Transverse colon (tissue), 4 donors: ENCODE measurements around the gene EMX2. TPM values are rescaled to one million over a fixed set of nuclear protein-coding genes. Genes with fewer than 3 reads are reported as not detected.

Source experiments
- DNase-seq: peaks from one replicate; pipeline ENCODE4 v3.0.0-alpha.2; 2019
- H3K27ac ChIP-seq, 4 donors: fragments of 200-600 bp; sonication (generic); 2 replicates each; pipeline ENCODE4 v1.5.1; 2016 to 2018; ENCODE audit warnings: inconsistent platforms in 4 of 4
- H3K27me3 ChIP-seq: fragments of 200-600 bp; sonication (generic); 2 replicates; pipeline ENCODE4 v1.5.1; 2017; ENCODE audit warnings: inconsistent platforms
- H3K36me3 ChIP-seq, 4 donors: fragments of 200-600 bp; sonication (generic); 2 replicates each; pipeline ENCODE4 v1.5.1; 2017 to 2019; ENCODE audit warnings: inconsistent platforms in 4 of 4
- H3K4me1 ChIP-seq, 4 donors: fragments of 200-600 bp; sonication (generic); 2 replicates each; pipeline ENCODE4 v1.5.1; 2017 to 2020; ENCODE audit warnings: inconsistent platforms in 4 of 4
- H3K4me3 ChIP-seq, 4 donors: fragments of 200-600 bp; sonication (generic); 1 replicate in 1 of 4; 2 replicates in 3 of 4; pipeline versions ENCODE4 v1.5.1 to v1.6.1; 2017 to 2019; ENCODE audit warnings: inconsistent platforms in 4 of 4
- H3K9me3 ChIP-seq, 2 donors: fragments of 200-600 bp; sonication (generic); 2 replicates each; pipeline ENCODE4 v1.5.1; 2017 to 2019; ENCODE audit warnings: inconsistent platforms in 2 of 2
- CTCF ChIP-seq, 5 experiments: fragments of 200-600 bp in 3 of 5; fragments of 450-650 bp in 2 of 5; sonication (generic) in 3 of 5; IDR thresholded peaks; 1 replicate in 2 of 5; 2 replicates in 3 of 5; pipeline ENCODE4 v1.5.1; 2016 to 2017; ENCODE audit warnings: antibody characterized with exemption in 5 of 5, inconsistent platforms in 3 of 5, mild to moderate bottlenecking in 2 of 5, moderate library complexity in 1 of 5
- EP300 ChIP-seq: sonication (generic); formaldehyde crosslinking; IDR thresholded peaks from one replicate; pipeline ENCODE4 v1.6.1; 2017; ENCODE audit warnings: antibody characterized with exemption, low read depth
- POLR2A ChIP-seq: fragments of 450-650 bp; IDR thresholded peaks from one replicate; pipeline ENCODE4 v1.6.1; 2016; ENCODE audit warnings: antibody characterized with exemption, mild to moderate bottlenecking, moderate library complexity
- POLR2AphosphoS5 ChIP-seq, 3 donors: sonication (generic); formaldehyde crosslinking; IDR thresholded peaks; one replicate each; pipeline ENCODE4 v1.6.1; 2016; ENCODE audit warnings: antibody characterized with exemption in 3 of 3
- WGBS, 2 donors: methylation state at CpG; one replicate each; pipeline ENCODE4 v1.1.5; 2018; ENCODE audit warnings: low coverage in 1 of 2; 5-methylcytosine and 5-hydroxymethylcytosine counted together
- in situ Hi-C, 4 donors: fragments of 200-750 bp; cut with MboI; loops; one replicate each; pipeline versions ENCODE4 v1.15.0 to v1.15.1; 2017; ENCODE audit warnings: low sequenced_read_pairs in 3 of 4, low pct_ligation_motif_present in 1 of 4, low pct_unique_long_range_greater_than_20kb in 1 of 4
- intact Hi-C: fragments of 100-400 bp; cut with DNase I; formaldehyde crosslinking; loops from one replicate; pipeline ENCODE4 v1.15.1; 2023; ENCODE audit warnings: low total_unique reads
- total RNA-seq, 4 donors: library from RNA; depleted of rRNA; stranded (reverse); fragments of >200 nt; gene quantifications; one replicate each; pipeline ENCODE4 v1.1.0, GENCODE V29; 2016

EMX2 gene
- total RNA-seq, 4 donors from 2014 or later = 0.95 TPM; not detected in 3

DNA sequence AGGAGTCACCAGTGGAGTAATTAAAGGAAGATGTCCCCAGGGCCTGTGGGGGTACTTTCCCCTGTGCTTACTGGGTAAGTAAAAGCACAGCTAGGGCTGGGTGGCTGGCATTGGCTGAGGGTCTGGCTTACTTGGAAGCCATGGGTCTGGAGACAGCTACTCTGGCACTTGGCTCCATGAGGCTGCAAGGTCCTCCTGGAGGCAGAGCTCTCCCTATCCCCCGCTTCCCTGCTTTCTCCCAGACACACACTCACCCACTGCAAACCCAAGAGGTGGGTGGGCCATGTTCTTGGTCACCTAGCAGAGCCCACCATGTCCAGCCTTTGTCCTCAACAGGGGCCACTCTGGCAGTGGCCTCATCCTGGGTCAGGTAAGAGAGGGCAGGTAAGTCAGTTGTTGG lies 13.3 kb downstream of the EMX2 start:
- H3K27me3 ChIP-seq = peaks cover 67% of the 10 kb centered on the region
- no peak for TF ChIP-seq POLR2AphosphoS5 (IDR thresholded peaks at IDR 0.05)
- TF ChIP-seq CTCF (IDR thresholded peaks at IDR 0.05) = no peak
- TF ChIP-seq POLR2A = no peak
- no peak for TF ChIP-seq EP300
- DNase-seq = no peak
- intact Hi-C loops = no loop called here
- no peaks in the 10 kb centered on the region for H3K36me3 ChIP-seq
- H3K4me1 ChIP-seq = peaks cover 0 to 6% (median 5%) of the 10 kb centered on the region in 4 donors
- in situ Hi-C loops = no loop called here
- H3K9me3 ChIP-seq = no peaks in the 10 kb centered on the region
- no peak overlapping the region for H3K4me3 ChIP-seq
- 58% methylated on average over 1 of the region's 1 CpG; no CpG with 5 or more reads in 1 of the 2 donors for WGBS, 2 donors
- no peak overlapping the region for H3K27ac ChIP-seq

- H3K27ac ChIP-seq = no peak overlapping the region
- peaks cover 67% of the 10 kb centered on the region for H3K27me3 ChIP-seq
- peaks cover 0 to 6% (median 5%) of the 10 kb centered on the region in 4 donors for H3K4me1 ChIP-seq
- intact Hi-C loops = no loop called here
- H3K4me3 ChIP-seq = no peak overlapping the region
- in situ Hi-C loops = no loop called here
- H3K9me3 ChIP-seq = no peaks in the 10 kb centered on the region
- no peak for DNase-seq
- TF ChIP-seq POLR2AphosphoS5 (IDR thresholded peaks at IDR 0.05) (no peak), EP300 (no peak), CTCF (IDR thresholded peaks at IDR 0.05) (no peak)
- no peaks in the 10 kb centered on the region for H3K36me3 ChIP-seq
- WGBS, 2 donors = 81% methylated on average over 5 of the region's 5 CpGs; no CpG with 5 or more reads in 1 of the 2 donors
These were observed 13.8 kb downstream of the EMX2 start for GRCh38 chr10:117556356-117556755.

- intact Hi-C loops = no loop called here
- no peaks in the 10 kb centered on the region for H3K36me3 ChIP-seq
- no peak overlapping the region for H3K27ac ChIP-seq
- no peak overlapping the region for H3K4me3 ChIP-seq
- DNase-seq = no peak
- no peak for TF ChIP-seq CTCF (IDR thresholded peaks at IDR 0.05)
- no peak for TF ChIP-seq EP300
- no peak for TF ChIP-seq POLR2AphosphoS5 (IDR thresholded peaks at IDR 0.05)
- TF ChIP-seq POLR2A = no peak
- WGBS, 2 donors = 60 to 69% methylated on average over 4 of the region's 4 CpGs
- in situ Hi-C loops = no loop called here
- no peaks in the 10 kb centered on the region for H3K4me1 ChIP-seq
- peaks cover 51% of the 10 kb centered on the region for H3K27me3 ChIP-seq
- H3K9me3 ChIP-seq = no peaks in the 10 kb centered on the region
These were observed 17.2 kb downstream of the EMX2 start for GRCh38 chr10:117559712-117560111.

DNA sequence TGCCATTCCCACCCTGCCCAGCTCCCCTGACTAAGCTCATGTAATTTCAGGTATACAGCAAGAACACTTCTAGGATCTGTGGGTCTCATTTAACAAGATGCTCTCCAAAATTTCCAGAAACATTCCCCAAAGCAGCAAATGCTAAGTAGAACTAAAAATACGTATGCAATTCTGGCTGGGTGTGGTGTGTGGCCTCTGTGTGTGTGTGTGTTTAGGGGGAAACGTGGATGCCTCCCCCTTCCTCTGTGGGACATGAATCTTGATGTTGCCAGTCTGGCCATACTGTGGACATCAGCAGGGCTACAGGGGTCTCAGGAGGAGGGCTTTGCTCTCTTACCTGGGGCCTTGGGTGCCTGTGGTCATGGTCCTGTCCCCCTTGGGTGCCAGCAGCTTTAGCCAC lies 18.4 kb downstream of the EMX2 start:
- H3K36me3 ChIP-seq = no peaks in the 10 kb centered on the region
- H3K27me3 ChIP-seq = peaks cover 40% of the 10 kb centered on the region
- no peak for DNase-seq
- H3K27ac ChIP-seq = no peak overlapping the region
- intact Hi-C loops = no loop called here
- no peaks in the 10 kb centered on the region for H3K9me3 ChIP-seq
- H3K4me1 ChIP-seq = no peaks in the 10 kb centered on the region
- no peak overlapping the region for H3K4me3 ChIP-seq
- WGBS, 2 donors = 58% methylated on average over 2 of the region's 2 CpGs; no CpG with 5 or more reads in 1 of the 2 donors
- in situ Hi-C loops = no loop called here
- TF ChIP-seq POLR2AphosphoS5 (IDR thresholded peaks at IDR 0.05) (no peak), EP300 (no peak), CTCF (IDR thresholded peaks at IDR 0.05) (no peak), POLR2A (no peak)
